T47D (cell line): Measurements from ENCODE around the gene SIVA1.
A peak's percentile ranks its signal among the peaks of the same experiment; 100 is the strongest.

Source experiments
- DNase-seq, 2 experiments: peaks; one replicate each; pipeline versions ENCODE4 v3.0.0 to v3.0.0-alpha.2; 2011 to 2012; ENCODE audit warnings: low read depth in 1 of 2, low spot score in 1 of 2
- JUND ChIP-seq: IDR thresholded peaks from 2 replicates; pipeline ENCODE4 v1.6.1; 2012; ENCODE audit warnings: low read depth
- in situ Hi-C: cut with HindIII; loops from 2 replicates; pipeline ENCODE4 v1.10.0; 2016; ENCODE audit warnings: low sequenced_read_pairs, low pct_unique_long_range_greater_than_20kb

The SIVA1 gene

DNA sequence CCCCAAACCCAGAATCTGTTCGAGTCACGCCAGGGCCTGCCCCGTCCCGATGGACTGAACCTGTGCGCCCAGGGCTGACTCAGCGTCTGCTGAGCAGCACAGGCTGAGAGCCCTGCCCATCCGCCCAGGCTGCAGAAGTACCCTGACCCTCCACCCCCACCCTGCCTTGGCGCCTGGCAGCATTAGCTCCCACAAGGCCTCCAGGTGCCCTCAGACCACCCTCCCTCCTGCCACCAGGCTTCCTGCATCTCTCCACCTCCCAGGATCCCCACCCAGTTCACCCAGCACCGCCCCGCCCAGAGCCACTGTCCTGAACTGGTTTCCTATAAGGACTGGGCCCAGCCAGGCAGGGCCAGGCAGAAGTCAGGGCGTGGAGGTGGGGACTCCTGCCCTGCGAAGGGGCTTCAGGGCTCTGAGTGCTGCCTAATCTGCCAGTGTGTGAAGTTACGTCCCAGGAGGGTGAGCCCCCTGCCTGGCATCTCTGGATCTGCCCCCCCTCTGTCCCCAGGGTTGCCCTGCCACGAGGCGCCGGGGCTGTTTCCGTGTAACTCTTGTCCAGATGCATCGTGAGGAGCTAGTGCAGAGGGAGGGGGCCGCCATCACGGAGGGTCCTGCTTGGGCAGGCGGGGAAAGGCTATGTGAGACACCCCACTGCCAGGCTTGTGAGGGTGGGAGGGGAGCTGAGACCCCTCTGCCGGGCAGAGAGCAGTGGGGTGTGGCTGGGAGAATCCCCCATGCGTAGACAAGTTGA lies 19.8 kb upstream of the SIVA1 start:
- in situ Hi-C loops: no loop called here
- TF ChIP-seq JUND: no peak
- no peak for DNase-seq

DNA sequence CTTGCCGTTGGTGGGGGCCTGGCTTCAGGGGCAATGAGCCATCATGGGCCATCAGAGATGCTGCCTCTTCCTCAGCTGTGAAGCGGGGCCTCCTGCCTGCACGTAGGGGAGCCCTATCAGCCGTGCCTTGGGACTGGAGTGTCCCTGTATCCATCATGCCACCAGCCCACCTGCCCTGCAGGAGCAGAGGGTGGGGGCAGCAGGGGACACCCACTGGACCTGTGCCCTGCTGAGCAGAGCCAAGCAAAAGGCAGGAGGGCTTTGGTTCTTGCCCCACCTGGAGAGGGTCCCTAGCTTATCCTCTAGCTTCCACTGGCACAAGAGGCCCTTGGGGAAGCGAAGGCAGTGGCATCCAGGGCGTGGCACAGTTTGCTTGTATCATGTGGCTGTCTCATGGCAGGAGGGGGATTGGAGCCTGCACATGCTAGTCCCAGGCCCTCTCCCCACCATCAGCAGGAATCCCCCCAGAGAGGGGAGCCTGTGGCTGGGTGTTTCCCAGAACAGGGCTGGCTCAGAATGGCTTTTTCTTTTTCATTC lies 18.8 kb upstream of the SIVA1 start:
- in situ Hi-C loops: no loop called here

DNA sequence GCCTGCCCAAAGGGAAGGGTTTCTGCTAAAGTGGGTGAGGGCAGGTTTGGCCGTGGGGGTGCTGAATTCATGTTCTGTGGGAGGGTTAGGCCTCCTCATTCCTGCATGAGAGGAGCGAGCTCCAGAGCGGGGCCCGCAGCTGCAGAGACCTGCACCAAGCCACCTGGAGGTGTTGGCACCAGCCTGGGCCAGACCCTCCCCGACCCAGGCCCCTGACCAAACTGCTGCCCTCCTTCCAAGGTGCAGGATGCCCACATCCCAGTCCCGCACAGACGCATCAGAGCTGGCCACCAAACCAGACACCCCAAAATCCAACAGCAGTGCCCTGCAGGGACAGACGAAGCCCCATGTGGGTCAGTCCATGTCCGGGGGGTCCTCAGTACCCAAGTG lies 18.4 kb upstream of the SIVA1 start:
- DNase-seq: no peak
- no peak for TF ChIP-seq JUND
- in situ Hi-C loops: no loop called here

More for the DNA sequence above, 18.8 kb upstream of the SIVA1 start:
- no peak for DNase-seq
- TF ChIP-seq JUND: no peak

DNA sequence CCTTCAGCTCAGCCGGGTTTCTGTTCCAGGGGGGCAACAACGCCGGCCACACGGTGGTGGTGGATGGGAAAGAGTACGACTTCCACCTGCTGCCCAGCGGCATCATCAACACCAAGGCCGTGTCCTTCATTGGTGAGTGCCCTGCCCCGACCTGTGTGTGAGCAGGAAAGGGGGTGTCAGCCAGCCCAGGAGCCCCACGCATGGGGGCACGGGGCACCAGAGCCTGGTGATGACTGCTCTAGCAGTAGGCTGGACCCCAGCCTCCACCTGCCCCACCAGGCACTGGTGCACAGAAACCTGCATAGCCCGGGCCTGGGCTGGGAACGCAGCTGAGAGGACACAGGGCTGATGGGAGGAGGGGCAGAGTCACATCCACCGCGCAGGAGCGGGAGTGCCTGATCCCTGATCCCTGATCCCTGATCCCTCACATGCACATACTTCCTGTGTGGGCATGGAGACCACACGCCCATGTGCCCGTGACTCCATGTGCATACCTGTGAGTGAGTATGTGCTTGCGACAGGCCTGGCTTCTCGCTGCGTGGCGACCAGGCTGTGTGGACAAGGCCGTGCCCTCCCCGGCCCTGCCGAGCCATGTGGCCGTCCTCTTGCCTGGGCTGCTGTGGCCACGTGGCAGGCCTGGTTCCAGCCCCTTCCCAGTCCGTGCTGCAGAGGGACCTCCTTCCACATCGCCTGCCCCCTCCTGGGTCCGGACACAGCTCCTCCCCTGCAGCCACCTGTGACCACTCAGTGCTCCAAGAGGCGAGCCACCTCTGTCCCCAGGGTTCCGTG lies 17.8 kb upstream of the SIVA1 start:
- TF ChIP-seq JUND: no peak
- DNase-seq: no peak
- in situ Hi-C loops: no loop called here

DNA sequence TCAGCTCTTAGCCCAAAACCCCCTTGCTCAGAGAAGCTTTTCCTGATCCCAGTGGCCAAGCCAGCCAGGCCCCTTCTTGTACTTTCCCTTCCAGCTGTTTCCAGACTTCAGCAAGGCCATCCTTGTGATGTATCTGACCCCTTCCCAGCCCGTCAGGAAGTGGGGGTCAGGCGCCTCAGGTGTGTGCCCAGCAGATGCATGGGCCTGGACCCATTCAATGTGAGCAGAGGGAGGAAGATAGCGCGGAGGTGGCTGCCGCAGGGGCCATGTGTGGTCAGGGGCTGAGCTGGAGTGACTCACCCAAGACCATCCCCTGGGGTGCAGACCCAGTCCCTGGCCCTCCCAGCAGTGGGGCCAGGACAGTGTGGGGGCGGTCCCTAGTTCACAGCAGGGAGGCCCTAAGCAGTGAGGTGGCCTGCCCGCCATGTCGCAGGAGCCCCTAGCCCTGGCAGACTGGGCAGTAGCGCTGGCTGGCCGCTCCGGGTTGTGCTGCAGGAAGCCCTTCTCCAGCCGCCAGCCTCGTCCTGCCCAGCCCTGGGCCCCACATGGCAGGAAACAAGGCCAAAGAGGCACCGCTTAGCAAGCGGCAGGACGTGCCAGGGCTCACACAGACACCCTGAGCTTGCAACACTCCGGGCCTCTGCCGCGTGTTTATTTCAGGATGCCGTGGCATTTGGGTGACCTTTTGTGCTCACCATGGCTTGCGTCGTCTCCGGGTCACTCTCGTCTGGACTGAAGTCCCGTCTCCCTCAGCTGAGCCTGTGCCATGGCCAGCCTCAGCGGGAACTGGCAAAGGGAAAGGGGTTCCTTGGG lies 16.9 kb upstream of the SIVA1 start:
- TF ChIP-seq JUND: no peak
- in situ Hi-C loops: no loop called here
- DNase-seq: peak in 1 of 2 experiments; percentile 28

DNA sequence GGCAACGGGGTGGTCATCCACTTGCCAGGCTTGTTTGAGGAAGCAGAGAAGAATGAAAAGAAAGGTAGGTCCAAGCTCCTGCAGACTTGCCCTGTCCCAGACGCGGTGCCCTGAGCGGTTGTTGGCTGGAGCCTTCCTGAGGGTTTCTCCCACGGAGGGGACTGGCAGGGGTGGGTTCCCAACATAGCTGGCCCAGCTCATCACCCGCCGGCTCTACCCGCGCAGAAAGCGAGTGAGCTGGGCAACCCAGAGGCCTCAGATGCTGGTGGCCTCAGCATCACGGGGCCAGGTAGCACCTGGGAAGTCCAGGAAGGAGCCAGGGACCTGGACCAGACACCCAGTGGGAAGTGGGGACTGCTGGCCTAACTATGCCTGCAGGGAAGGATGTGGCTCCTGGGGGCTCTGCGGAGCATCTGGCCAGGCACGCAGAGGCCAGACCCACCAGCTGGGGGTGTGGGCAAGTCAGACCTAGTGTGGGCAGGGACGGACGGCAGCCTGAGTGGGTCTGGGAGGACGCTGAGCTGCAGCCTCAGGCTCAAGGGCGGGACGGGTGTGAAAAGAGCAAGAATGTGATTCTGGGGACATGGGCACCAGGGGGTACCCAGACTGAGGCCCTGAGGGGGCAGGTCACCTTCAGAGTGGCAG lies 14.4 kb upstream of the SIVA1 start:
- DNase-seq: no peak
- TF ChIP-seq JUND: no peak
- in situ Hi-C loops: no loop called here

DNA sequence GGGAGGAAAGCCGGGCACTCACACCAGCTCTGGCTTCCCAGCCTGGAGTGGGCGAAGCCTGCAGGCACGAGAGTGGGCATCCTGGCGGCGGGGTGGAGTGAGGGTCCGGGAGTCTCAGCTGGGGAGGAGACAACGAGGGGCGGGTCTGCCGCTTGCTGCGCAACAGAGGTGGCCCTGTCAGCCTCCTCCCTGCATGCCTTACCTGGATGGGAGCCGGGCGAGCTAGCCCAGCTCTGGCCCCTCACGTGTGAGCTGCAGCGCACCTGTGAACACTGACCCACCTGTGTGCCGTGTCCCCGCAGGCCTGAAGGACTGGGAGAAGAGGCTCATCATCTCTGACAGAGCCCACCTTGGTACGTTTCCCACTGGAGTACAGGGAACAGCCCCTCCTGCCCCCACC lies 13.9 kb upstream of the SIVA1 start:
- in situ Hi-C loops: no loop called here
- TF ChIP-seq JUND: no peak
- no peak for DNase-seq

DNA sequence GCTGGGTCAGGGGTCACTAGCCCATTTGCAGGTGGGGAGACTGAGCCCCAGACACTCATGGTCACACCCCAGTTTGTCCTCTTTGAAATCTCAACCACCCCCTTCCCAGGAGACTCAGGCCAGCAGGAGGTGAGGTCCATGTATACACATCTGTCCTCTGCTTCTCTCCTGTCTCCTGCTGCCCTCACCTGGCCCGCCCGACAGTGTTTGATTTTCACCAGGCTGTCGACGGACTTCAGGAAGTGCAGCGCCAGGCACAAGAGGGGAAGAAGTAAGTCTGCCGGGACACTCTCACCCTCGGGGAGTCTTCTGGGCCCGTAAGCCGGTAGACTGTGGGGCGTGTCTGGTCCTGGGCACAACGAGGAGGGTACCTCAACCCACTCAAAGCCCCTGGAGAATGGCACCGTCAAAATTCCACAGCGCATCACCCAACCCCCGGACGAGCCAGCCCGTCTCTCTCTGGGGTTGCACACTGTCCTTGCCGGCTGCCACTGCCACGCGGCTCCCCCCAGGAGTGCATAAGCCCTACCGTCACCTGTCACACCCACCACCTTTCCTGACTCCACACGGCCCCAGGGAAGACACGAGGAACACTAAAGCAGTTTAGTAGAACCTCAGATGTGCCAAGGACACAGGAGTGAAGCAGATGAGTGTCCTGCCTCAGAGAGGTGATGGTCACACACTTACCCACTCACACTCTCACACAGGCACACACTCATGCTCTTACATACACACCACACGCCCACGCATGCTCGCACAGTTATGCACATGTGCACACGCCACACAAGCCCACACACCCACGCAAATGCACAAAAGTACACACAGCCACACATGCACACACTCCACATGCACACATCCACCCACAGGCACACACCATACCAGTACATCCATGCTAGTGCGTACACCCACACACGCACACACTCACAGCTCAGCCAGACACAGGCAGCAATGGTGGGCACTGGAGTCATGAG lies 13.1 kb upstream of the SIVA1 start:
- no peak for TF ChIP-seq JUND
- no peak for DNase-seq
- in situ Hi-C loops: no loop called here

DNA sequence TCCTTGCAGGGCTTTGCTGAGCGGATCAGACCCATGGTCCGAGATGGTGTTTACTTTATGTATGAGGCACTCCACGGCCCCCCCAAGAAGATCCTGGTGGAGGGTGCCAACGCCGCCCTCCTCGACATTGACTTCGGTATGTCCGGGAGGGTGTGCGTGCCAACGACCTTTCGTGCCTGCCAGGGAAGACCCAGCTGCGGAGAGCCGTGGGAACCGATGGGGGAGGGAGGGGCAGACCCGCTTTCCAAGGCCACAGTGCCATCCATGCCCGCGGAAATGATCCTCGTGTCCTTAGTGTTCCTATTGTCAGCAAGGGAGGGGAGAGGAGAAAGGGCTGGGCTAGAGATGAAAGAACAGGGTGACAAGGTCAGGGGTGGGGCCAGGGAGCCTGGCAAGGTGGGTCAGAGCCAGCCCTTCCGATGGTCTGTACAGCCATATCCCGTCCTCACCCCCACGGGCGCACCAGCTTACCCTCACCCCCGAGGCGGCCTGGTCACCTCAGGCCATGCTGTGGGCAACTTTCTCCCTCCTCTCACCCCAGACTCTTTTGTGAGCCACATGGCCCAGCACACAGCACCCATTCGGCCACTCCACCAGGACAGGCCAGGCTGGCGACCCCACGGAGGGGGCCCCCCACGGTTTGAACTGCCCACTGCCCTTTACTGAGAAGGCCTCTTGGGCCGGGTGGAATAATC lies 11.7 kb upstream of the SIVA1 start:
- TF ChIP-seq JUND: no peak
- in situ Hi-C loops: no loop called here
- DNase-seq: no peak

DNA sequence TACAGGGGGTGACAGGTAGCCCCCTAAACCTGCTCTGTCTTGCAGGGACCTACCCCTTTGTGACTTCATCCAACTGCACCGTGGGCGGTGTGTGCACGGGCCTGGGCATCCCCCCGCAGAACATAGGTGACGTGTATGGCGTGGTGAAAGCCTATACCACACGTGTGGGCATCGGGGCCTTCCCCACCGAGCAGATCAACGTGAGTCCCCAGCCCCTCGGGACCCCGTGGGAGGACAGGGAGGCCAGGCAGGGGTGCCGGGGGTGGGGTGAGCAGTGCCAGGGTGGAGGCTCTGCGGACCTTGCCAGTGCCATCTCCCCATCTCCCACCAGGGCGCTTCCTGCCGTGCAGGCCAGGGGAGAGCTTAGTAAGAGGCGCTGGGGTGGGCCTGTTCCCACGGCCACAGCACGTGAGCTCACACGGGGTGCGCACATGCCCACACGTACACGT lies 11.1 kb upstream of the SIVA1 start:
- no peak for TF ChIP-seq JUND
- DNase-seq: no peak
- in situ Hi-C loops: no loop called here
